Measurements from ENCODE around the gene DDIT4L.

- no peak for TF ChIP-seq CTCF (IDR thresholded peaks at IDR 0.05)
- TF ChIP-seq EP300 (IDR thresholded peaks at IDR 0.05) = no peak
Observed at GRCh38 chr4:100147684-100148083, 42.6 kb downstream of the DDIT4L start.
